GM18951 (cell line): ENCODE data around the gene PIM3.
"Not testable (repeated sequence)": the region's sequence is repeated elsewhere in the genome, so short reads cannot be mapped to it uniquely, and the experiment has no call there.

Source experiments
- POLR2A ChIP-seq: IDR thresholded peaks from 4 replicates; pipeline ENCODE4 v1.6.1; 2011; ENCODE audit warnings: mild to moderate bottlenecking; ENCODE audit not compliant: insufficient read length, insufficient read depth; ENCODE audit errors: extremely low read depth
- in situ Hi-C: fragments of 300-500 bp; cut with MboI; formaldehyde crosslinking; loops from one replicate; pipeline ENCODE4 v1.12.0; 2022; ENCODE audit warnings: low sequenced_read_pairs, mixed read lengths, inconsistent platforms; ENCODE audit not compliant: unreplicated experiment

Gene PIM3

GRCh38 chr22:49972163-49973017 lies 11.8 kb downstream of the PIM3 start:
- in situ Hi-C loops, result no loop called here
- no peak for TF ChIP-seq POLR2A

GRCh38 chr22:49973018-49973961 lies 12.7 kb downstream of the PIM3 start:
- TF ChIP-seq POLR2A, result no peak
- in situ Hi-C loops, result no loop called here

GRCh38 chr22:49975543-49976389 lies 15.2 kb downstream of the PIM3 start:
- TF ChIP-seq POLR2A, result no peak
- in situ Hi-C loops, result no loop called here

GRCh38 chr22:49976439-49977175 lies 16.0 kb downstream of the PIM3 start:
- in situ Hi-C loops, result no loop called here

GRCh38 chr22:49977578-49977977 lies 17.0 kb downstream of the PIM3 start:
- in situ Hi-C loops, result no loop called here
- TF ChIP-seq POLR2A, result no peak

More at GRCh38 chr22:49976439-49977175, 16.0 kb downstream of the PIM3 start:
- no peak for TF ChIP-seq POLR2A

GRCh38 chr22:49979587-49980264 lies 19.2 kb downstream of the PIM3 start:
- in situ Hi-C loops, result no loop called here
- no peak for TF ChIP-seq POLR2A

- in situ Hi-C loops, result not testable (repeated sequence)
These were observed 21.2 kb downstream of the PIM3 start for GRCh38 chr22:49981799-49982198.

- in situ Hi-C loops, result no loop called here
- no peak for TF ChIP-seq POLR2A
These were observed 22.8 kb downstream of the PIM3 start for GRCh38 chr22:49983148-49984042.

GRCh38 chr22:49986325-49986724 lies 25.8 kb downstream of the PIM3 start:
- in situ Hi-C loops, result no loop called here
- TF ChIP-seq POLR2A, result no peak

- in situ Hi-C loops, result not testable (repeated sequence)
These were observed 29.3 kb downstream of the PIM3 start for GRCh38 chr22:49989826-49990225.

GRCh38 chr22:49991167-49991566 lies 30.6 kb downstream of the PIM3 start:
- TF ChIP-seq POLR2A, result no peak
- in situ Hi-C loops, result no loop called here
